Mammary epithelial cell (primary cell): ENCODE measurements around the gene RHOD.

Source experiments
- CTCF ChIP-seq, 2 donors: IDR thresholded peaks in 1 of 2; conservative IDR thresholded peaks in 1 of 2; 2 replicates each; pipeline ENCODE4 v1.5.1; 2011 to 2012; ENCODE audit warnings: inconsistent platforms in 2 of 2, low read length in 2 of 2, mild to moderate bottlenecking in 2 of 2, control low read depth in 1 of 2, low read depth in 1 of 2; ENCODE audit not compliant: insufficient read depth in 1 of 2; ENCODE audit errors: extremely low read depth in 1 of 2
- EZH2 ChIP-seq: IDR thresholded peaks from 2 replicates; pipeline ENCODE4 v1.6.1; 2012; ENCODE audit warnings: low read length, inconsistent platforms, borderline replicate concordance

- TF ChIP-seq CTCF (conservative IDR thresholded peaks at IDR 0.05 in 1 of 2, IDR thresholded peaks at IDR 0.05 in 1 of 2; ENCODE audit: extremely low read depth in 1 of 2, insufficient read depth in 1 of 2, low read depth in 1 of 2, low read length in 2 of 2) (no peak), EZH2 (no peak)
Observed at GRCh38 chr11:67013511-67014045, 43.1 kb upstream of the RHOD start.
